HL-60 (cell line): ENCODE measurements around the gene RABGAP1L.
"Not testable (repeated sequence)": the region's sequence is repeated elsewhere in the genome, so short reads cannot be mapped to it uniquely, and the experiment has no call there.

Source experiments
- DNase-seq, 2 experiments: peaks; one replicate each; pipeline ENCODE4 v3.0.0-alpha.2; 2010 to 2020; ENCODE audit warnings: low read depth in 1 of 2, low spot score in 1 of 2
- H3K27ac ChIP-seq: fragments of 250-450 bp; sonication (Bioruptor Pico); replicated peaks from 2 replicates; pipeline ENCODE4 v1.5.1; 2020; ENCODE audit warnings: mild to moderate bottlenecking, moderate library complexity
- H3K27me3 ChIP-seq: fragments of 250-450 bp; sonication (Bioruptor Pico); 2 replicates; pipeline ENCODE4 v1.5.1; 2021; ENCODE audit warnings: mild to moderate bottlenecking, moderate library complexity; ENCODE audit not compliant: insufficient read depth, poor library complexity, severe bottlenecking
- H3K4me3 ChIP-seq: replicated peaks from 2 replicates; pipeline ENCODE4 v1.5.1; 2011; ENCODE audit warnings: mild to moderate bottlenecking, control low read depth, low read length; ENCODE audit not compliant: insufficient read depth
- GABPA ChIP-seq: IDR thresholded peaks from 2 replicates; pipeline ENCODE4 v1.6.1; 2012; ENCODE audit warnings: low read depth
- POLR2AphosphoS5 ChIP-seq: IDR thresholded peaks from 2 replicates; pipeline ENCODE4 v1.6.1; 2012; ENCODE audit warnings: low read depth
- SPI1 ChIP-seq: IDR thresholded peaks from 2 replicates; pipeline ENCODE4 v1.6.1; 2012; ENCODE audit warnings: low read depth, mild to moderate bottlenecking, borderline replicate concordance
- TF ChIP-seq, protein P1 (sequence below): IDR thresholded peaks from 2 replicates; pipeline ENCODE4 v1.6.1; 2012; ENCODE audit warnings: low read depth; ENCODE audit not compliant: insufficient replicate concordance
- TF ChIP-seq, protein P2 (sequence below): IDR thresholded peaks from one replicate; pipeline ENCODE4 v1.5.1; 2011; ENCODE audit warnings: low read length, control low read depth, inconsistent platforms; ENCODE audit not compliant: insufficient read depth

RABGAP1L gene

DNA sequence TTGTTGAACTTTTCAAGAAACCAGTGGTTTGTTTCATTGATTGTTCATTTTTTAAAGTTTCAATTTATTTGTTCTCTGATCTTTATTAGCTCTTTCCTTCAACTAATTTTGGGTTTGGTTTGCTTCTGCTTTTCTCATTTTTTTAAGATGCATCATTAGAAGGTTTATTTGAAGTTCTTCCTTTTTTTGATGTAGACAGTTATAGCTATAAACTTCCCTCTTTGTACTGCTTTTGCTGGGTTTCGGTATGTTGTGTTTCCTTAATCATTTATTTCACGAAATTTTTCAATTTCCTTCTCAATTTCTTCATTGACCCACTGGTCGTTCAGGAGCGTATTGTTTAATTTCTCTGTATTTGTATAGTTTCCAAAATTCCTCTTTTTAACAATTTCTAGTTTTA, 155.1 kb downstream of the RABGAP1L start:
- Histone ChIP-seq H3K27me3 (no peaks in the 10 kb centered on the region), H3K4me3 (no peak overlapping the region), H3K27ac (no peak overlapping the region)
- DNase-seq = no peak
- TF ChIP-seq POLR2AphosphoS5 (no peak), GABPA (no peak), SPI1 (no peak)
- TF ChIP-seq, protein P1, sequence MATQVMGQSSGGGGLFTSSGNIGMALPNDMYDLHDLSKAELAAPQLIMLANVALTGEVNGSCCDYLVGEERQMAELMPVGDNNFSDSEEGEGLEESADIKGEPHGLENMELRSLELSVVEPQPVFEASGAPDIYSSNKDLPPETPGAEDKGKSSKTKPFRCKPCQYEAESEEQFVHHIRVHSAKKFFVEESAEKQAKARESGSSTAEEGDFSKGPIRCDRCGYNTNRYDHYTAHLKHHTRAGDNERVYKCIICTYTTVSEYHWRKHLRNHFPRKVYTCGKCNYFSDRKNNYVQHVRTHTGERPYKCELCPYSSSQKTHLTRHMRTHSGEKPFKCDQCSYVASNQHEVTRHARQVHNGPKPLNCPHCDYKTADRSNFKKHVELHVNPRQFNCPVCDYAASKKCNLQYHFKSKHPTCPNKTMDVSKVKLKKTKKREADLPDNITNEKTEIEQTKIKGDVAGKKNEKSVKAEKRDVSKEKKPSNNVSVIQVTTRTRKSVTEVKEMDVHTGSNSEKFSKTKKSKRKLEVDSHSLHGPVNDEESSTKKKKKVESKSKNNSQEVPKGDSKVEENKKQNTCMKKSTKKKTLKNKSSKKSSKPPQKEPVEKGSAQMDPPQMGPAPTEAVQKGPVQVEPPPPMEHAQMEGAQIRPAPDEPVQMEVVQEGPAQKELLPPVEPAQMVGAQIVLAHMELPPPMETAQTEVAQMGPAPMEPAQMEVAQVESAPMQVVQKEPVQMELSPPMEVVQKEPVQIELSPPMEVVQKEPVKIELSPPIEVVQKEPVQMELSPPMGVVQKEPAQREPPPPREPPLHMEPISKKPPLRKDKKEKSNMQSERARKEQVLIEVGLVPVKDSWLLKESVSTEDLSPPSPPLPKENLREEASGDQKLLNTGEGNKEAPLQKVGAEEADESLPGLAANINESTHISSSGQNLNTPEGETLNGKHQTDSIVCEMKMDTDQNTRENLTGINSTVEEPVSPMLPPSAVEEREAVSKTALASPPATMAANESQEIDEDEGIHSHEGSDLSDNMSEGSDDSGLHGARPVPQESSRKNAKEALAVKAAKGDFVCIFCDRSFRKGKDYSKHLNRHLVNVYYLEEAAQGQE = no peak
- TF ChIP-seq, protein P2, sequence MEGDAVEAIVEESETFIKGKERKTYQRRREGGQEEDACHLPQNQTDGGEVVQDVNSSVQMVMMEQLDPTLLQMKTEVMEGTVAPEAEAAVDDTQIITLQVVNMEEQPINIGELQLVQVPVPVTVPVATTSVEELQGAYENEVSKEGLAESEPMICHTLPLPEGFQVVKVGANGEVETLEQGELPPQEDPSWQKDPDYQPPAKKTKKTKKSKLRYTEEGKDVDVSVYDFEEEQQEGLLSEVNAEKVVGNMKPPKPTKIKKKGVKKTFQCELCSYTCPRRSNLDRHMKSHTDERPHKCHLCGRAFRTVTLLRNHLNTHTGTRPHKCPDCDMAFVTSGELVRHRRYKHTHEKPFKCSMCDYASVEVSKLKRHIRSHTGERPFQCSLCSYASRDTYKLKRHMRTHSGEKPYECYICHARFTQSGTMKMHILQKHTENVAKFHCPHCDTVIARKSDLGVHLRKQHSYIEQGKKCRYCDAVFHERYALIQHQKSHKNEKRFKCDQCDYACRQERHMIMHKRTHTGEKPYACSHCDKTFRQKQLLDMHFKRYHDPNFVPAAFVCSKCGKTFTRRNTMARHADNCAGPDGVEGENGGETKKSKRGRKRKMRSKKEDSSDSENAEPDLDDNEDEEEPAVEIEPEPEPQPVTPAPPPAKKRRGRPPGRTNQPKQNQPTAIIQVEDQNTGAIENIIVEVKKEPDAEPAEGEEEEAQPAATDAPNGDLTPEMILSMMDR = no peak

- TF ChIP-seq GABPA = no peak
- no peak for TF ChIP-seq POLR2AphosphoS5
- TF ChIP-seq, protein P1 = no peak
- TF ChIP-seq SPI1 = no peak
- TF ChIP-seq, protein P2 = no peak
- Histone ChIP-seq H3K27me3 (no peaks in the 10 kb centered on the region), H3K4me3 (no peak overlapping the region), H3K27ac (no peak overlapping the region)
- no peak for DNase-seq
These were observed 155.9 kb downstream of the RABGAP1L start for GRCh38 chr1:174315239-174315638.

DNA sequence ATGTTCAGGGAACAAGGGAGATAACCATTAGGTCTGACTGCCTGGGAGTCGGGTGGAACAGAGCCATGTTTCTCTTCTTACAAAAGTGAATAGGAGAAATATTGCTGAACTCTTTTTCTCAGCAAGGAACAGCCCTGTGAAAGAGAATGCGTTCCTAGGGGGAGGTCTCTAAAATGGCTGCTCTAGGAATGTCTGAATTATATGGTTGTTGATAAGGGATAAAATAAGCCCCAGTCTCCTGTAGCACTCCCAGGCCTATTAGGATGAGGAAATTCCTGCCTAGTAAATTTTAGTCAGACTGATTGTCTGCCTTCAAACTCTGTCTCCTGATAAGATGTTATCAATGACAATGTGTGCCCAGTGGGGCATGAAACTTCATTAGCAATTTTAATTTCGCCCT, 161.6 kb downstream of the RABGAP1L start:
- not testable (repeated sequence) for H3K27ac ChIP-seq

DNA sequence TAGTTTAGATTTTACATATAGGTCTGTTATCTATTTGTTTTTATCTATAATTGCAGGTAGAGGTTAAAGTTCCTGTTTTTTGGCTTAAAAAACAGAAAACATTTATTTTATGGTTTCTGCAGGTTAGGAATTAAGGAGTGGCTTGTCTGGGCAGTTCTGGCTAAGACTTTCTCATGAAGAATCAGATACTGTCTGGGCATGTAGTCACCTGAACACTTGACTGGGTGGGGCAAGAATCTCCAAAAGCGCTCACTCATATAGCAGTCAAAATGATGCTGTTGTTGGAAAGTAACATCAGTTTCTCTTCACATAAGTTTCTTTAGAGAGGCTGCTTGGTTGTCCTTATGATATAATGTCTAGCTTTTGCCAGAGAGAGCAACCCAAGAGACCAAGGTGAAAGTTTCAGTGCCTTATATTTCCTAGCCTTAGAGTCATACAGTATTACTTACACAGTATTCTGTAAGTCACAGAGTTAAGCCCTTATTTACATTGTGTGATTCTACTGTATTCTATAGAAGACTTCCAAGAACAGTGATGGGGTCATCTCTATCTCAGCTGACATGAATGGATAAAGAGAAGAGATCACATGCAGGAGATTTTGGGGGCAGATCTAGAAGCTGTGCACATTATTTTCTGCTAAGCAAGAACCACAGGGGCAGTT, 163.0 kb downstream of the RABGAP1L start:
- no peak overlapping the region for H3K27ac ChIP-seq
- H3K4me3 ChIP-seq = no peak overlapping the region
- DNase-seq = no peak
- no peaks in the 10 kb centered on the region for H3K27me3 ChIP-seq
- TF ChIP-seq, protein P2 = no peak

More for the DNA sequence above, 161.6 kb downstream of the RABGAP1L start:
- not testable (repeated sequence) for H3K27me3 ChIP-seq, H3K4me3 ChIP-seq, DNase-seq
